COLO668 (cell line): Measurements from ENCODE around the gene RIMBP3C.
A peak's percentile ranks its signal among the peaks of the same experiment; 100 is the strongest.
"Not testable (repeated sequence)": the region's sequence is repeated elsewhere in the genome, so short reads cannot be mapped to it uniquely, and the experiment has no call there.

Source experiments
- DNase-seq: peaks from one replicate; lab custom pipeline; 2025; ENCODE audit not compliant: unreplicated experiment; lab: John Stamatoyannopoulos, UW

RIMBP3C gene

GRCh38 chr22:21579474-21579851, 28.2 kb upstream of the RIMBP3C start:
- DNase-seq, result no peak

- no peak for DNase-seq
Measured at GRCh38 chr22:21573750-21574494, 22.7 kb upstream of the RIMBP3C start.

GRCh38 chr22:21573293-21573734, 22.1 kb upstream of the RIMBP3C start:
- DNase-seq, result no peak

GRCh38 chr22:21571679-21572078, 20.4 kb upstream of the RIMBP3C start:
- DNase-seq, result no peak

GRCh38 chr22:21570398-21570797, 19.1 kb upstream of the RIMBP3C start:
- DNase-seq, result no peak

- DNase-seq, result no peak
Measured at GRCh38 chr22:21569459-21570170, 18.4 kb upstream of the RIMBP3C start.

- not testable (repeated sequence) for DNase-seq
Measured at GRCh38 chr22:21569076-21569427, 17.8 kb upstream of the RIMBP3C start.

- no peak for DNase-seq
Measured at GRCh38 chr22:21568347-21569075, 17.2 kb upstream of the RIMBP3C start.

- DNase-seq, result peak; percentile 87
Measured at GRCh38 chr22:21567456-21568346, 16.4 kb upstream of the RIMBP3C start, which contains the start of gene UBE2L3. UBE2L3 (plus strand) TSS chr22:21567714; CDS start chr22:21567745, 31 bp downstream.

- no peak for DNase-seq
Measured at GRCh38 chr22:21564411-21564810, 13.2 kb upstream of the RIMBP3C start.

GRCh38 chr22:21563912-21564311, 12.7 kb upstream of the RIMBP3C start:
- no peak for DNase-seq

GRCh38 chr22:21560657-21561056, 9.4 kb upstream of the RIMBP3C start:
- DNase-seq, result not testable (repeated sequence)

GRCh38 chr22:21559345-21560125, 8.3 kb upstream of the RIMBP3C start:
- DNase-seq, result not testable (repeated sequence)

GRCh38 chr22:21550678-21551047, 598 bp downstream of the RIMBP3C start:
- not testable (repeated sequence) for DNase-seq

GRCh38 chr22:21550008-21550677, 1.1 kb downstream of the RIMBP3C start:
- not testable (repeated sequence) for DNase-seq

GRCh38 chr22:21549558-21549957, 1.7 kb downstream of the RIMBP3C start:
- DNase-seq, result not testable (repeated sequence)

- not testable (repeated sequence) for DNase-seq
Measured at GRCh38 chr22:21544432-21545322, 6.6 kb downstream of the RIMBP3C start.

- DNase-seq, result not testable (repeated sequence)
Measured at GRCh38 chr22:21539862-21540261, 11.4 kb downstream of the RIMBP3C start.
